K562 (cell line): ENCODE data around the gene MTSS2. TPM values are rescaled to one million over a fixed set of nuclear protein-coding genes. Genes with fewer than 3 reads are reported as not detected.

Experiments used
- ATAC-seq: fragments of 200-7000 bp; cut with Tn5 transposase; 3 replicates; pipeline ENCODE4 v1.9.1; 2020; ENCODE audit warnings: moderate library complexity
- BruUV-seq: library from RNA; stranded (reverse); fragments of 400-500 nt; replicated peaks from 2 replicates; lab custom pipeline; 2021; lab: Mats Ljungman, UMichigan
- CTCF ChIA-PET: fragments of 300-600 bp; formaldehyde crosslinking; extraction: SDS; loops from one replicate; lab custom pipeline; 2021; ENCODE audit warnings: low intra/inter-chr PET ratio; lab: Yijun Ruan, JAX
- POLR2A ChIA-PET: fragments of 300-600, 350-650 bp; sonication (Branson Sonifier 250); formaldehyde crosslinking; extraction: SDS; loops from one replicate; lab custom pipeline; 2021; ENCODE audit warnings: antibody characterized with exemption, inconsistent platforms; lab: Yijun Ruan, JAX
- DNase-seq, 4 experiments: peaks; one replicate each; pipeline versions ENCODE4 v3.0.0 to v3.0.0-alpha.2; 2011 to 2018; ENCODE audit warnings: low spot score in 3 of 4, mixed read lengths in 3 of 4; ENCODE audit errors: extremely low read depth in 1 of 4
- FAIRE-seq: peaks from 2 replicates; lab custom pipeline; 2011; peaks lifted over from hg19 to GRCh38; lab: Jason Lieb, UNC
- H2AFZ ChIP-seq: 2 replicates; pipeline ENCODE4 v1.6.0; 2011; ENCODE audit warnings: low read depth, low read length, control low read depth, inconsistent platforms
- H3K27ac ChIP-seq: fragments of 200-600 bp; 3 replicates; pipeline ENCODE4 v1.8.0; 2011; ENCODE audit warnings: low read depth, mild to moderate bottlenecking, control low read depth, inconsistent platforms, low read length, moderate library complexity, mixed read lengths; ENCODE audit errors: extremely low read depth
- H3K27me3 ChIP-seq, 2 experiments: fragments of 300-600 bp in 1 of 2; 2 replicates in 1 of 2; 3 replicates in 1 of 2; pipeline versions ENCODE4 v1.6.0 to v1.8.0; 2011; ENCODE audit warnings: inconsistent platforms in 2 of 2, low read length in 2 of 2, mild to moderate bottlenecking in 1 of 2, mixed read lengths in 1 of 2, moderate library complexity in 1 of 2; ENCODE audit not compliant: control insufficient read depth in 2 of 2, insufficient read depth in 2 of 2
- H3K36me3 ChIP-seq: fragments of 300-600 bp; 3 replicates; pipeline ENCODE4 v1.8.0; 2011; ENCODE audit warnings: mild to moderate bottlenecking, low read length, inconsistent platforms; ENCODE audit not compliant: control insufficient read depth, insufficient read depth
- H3K4me1 ChIP-seq, 2 experiments: fragments of 200-600 bp in 1 of 2; replicated peaks in 1 of 2; 2 replicates in 1 of 2; 3 replicates in 1 of 2; pipeline versions ENCODE4 v1.5.1 to v1.8.0; 2011; ENCODE audit warnings: inconsistent platforms in 2 of 2, low read length in 2 of 2, mild to moderate bottlenecking in 1 of 2, mixed read lengths in 1 of 2, moderate library complexity in 1 of 2; ENCODE audit not compliant: control insufficient read depth in 2 of 2, insufficient read depth in 2 of 2
- H3K4me2 ChIP-seq: 2 replicates; pipeline ENCODE4 v1.6.1; 2011; ENCODE audit warnings: low read length, control low read depth, inconsistent platforms, mixed read lengths; ENCODE audit not compliant: insufficient read depth
- H3K4me3 ChIP-seq: fragments of 200-600 bp; sonication (generic), shearing (Covaris generic); 2 replicates; pipeline ENCODE4 v1.5.1; 2016; ENCODE audit warnings: control low read depth, inconsistent platforms
- H3K79me2 ChIP-seq: fragments of 200-600 bp; 3 replicates; pipeline ENCODE4 v1.8.0; 2011; ENCODE audit warnings: low read length, inconsistent platforms; ENCODE audit not compliant: control insufficient read depth, insufficient read depth
- H3K9ac ChIP-seq, 2 experiments: 2 replicates each; pipeline versions ENCODE4 v1.6.0 to v1.6.1; 2011; ENCODE audit warnings: low read depth in 2 of 2, low read length in 2 of 2, control low read depth in 1 of 2, inconsistent platforms in 1 of 2, mild to moderate bottlenecking in 1 of 2, mixed read lengths in 1 of 2; ENCODE audit not compliant: insufficient read depth in 1 of 2
- H3K9me1 ChIP-seq: one replicate; pipeline ENCODE4 v1.6.0; 2011; ENCODE audit warnings: inconsistent platforms, mild to moderate bottlenecking, low read length, moderate library complexity; ENCODE audit not compliant: control insufficient read depth, insufficient read depth
- H3K9me3 ChIP-seq: replicated peaks from 2 replicates; pipeline ENCODE4 v1.5.1; 2011; ENCODE audit warnings: low read depth, low read length, inconsistent platforms; ENCODE audit not compliant: control insufficient read depth, insufficient read depth
- H4K20me1 ChIP-seq: replicated peaks from 2 replicates; pipeline ENCODE4 v1.6.1; 2011; ENCODE audit warnings: low read length, inconsistent platforms, mixed read lengths; ENCODE audit not compliant: control insufficient read depth, insufficient read depth
- ATF7 ChIP-seq: fragments of 450-650 bp; IDR thresholded peaks from 2 replicates; pipeline ENCODE4 v1.7.1; 2014; ENCODE audit warnings: mild to moderate bottlenecking, moderate library complexity
- BACH1 ChIP-seq: fragments of 200-800 bp; sonication (Bioruptor generic); IDR thresholded peaks from 2 replicates; pipeline ENCODE4 v1.6.1; 2016; ENCODE audit warnings: missing genetic modification characterization, missing compliant biosample characterization
- HES1 ChIP-seq: fragments of 450-650 bp; IDR thresholded peaks from 2 replicates; pipeline ENCODE4 v1.6.1; 2016; ENCODE audit warnings: low read depth, mild to moderate bottlenecking, moderate library complexity
- IRF9 ChIP-seq: fragments of 450-650 bp; IDR thresholded peaks from 2 replicates; pipeline ENCODE4 v1.6.1; 2016; ENCODE audit warnings: missing biosample characterization, missing genetic modification characterization
- NR2C2 ChIP-seq, 2 experiments: fragments of 200-800 bp in 1 of 2; sonication (Bioruptor generic) in 1 of 2; sonication (generic) in 1 of 2; formaldehyde crosslinking in 1 of 2; IDR thresholded peaks; 2 replicates each; pipeline versions ENCODE4 v1.6.1 to v1.8.0; 2016 to 2022; ENCODE audit warnings: mild to moderate bottlenecking in 1 of 2, missing compliant biosample characterization in 1 of 2, missing genetic modification characterization in 1 of 2, missing genetic modification reagents in 1 of 2
- PHB ChIP-seq: fragments of 250-450 bp; sonication (Bioruptor Pico); IDR thresholded peaks from 2 replicates; pipeline ENCODE4 v1.5.0; 2021
- TEAD2 ChIP-seq: fragments of 450-650 bp; IDR thresholded peaks from 2 replicates; pipeline ENCODE4 v1.6.1; 2016; ENCODE audit warnings: missing genetic modification characterization, control low read depth, missing compliant biosample characterization
- ZFX ChIP-seq: sonication (generic); formaldehyde crosslinking; IDR thresholded peaks from 2 replicates; pipeline ENCODE4 v1.8.0; 2022; ENCODE audit warnings: mild to moderate bottlenecking, missing genetic modification reagents, moderate library complexity
- ZNF175 ChIP-seq: fragments of 200-800 bp; sonication (Bioruptor generic); IDR thresholded peaks from 2 replicates; pipeline ENCODE4 v1.6.1; 2016; ENCODE audit warnings: low read depth, mild to moderate bottlenecking, missing genetic modification characterization, missing compliant biosample characterization
- ZNF23 ChIP-seq: fragments of 250-450 bp; sonication (Bioruptor Pico); IDR thresholded peaks from 2 replicates; pipeline ENCODE4 v1.4.0; 2020; ENCODE audit warnings: mild to moderate bottlenecking
- WGBS: fragments of 100-300 bp; shearing (Covaris generic); methylation state at CpG from one replicate; pipeline ENCODE4 v1.1.6; 2016; ENCODE audit warnings: low coverage, mixed read lengths; ENCODE audit not compliant: insufficient coverage; ENCODE audit errors: missing lambda C conversion rate; 5-methylcytosine and 5-hydroxymethylcytosine counted together
- in situ Hi-C: fragments of 300-500 bp; cut with MboI; formaldehyde crosslinking; loops from 4 replicates; pipeline ENCODE4 v1.15.0; 2018; ENCODE audit warnings: inconsistent platforms, mixed read lengths
- intact Hi-C: fragments of 100-400 bp; cut with micrococcal nuclease; formaldehyde crosslinking; loops from 2 replicates; pipeline ENCODE4 v1.14.2; 2022
- polyA plus RNA-seq, 8 experiments: library from polyadenylated mRNA; depleted of rRNA in 4 of 8; stranded (reverse) in 5 of 8; unstranded in 3 of 8; fragments of >200 nt; fragmentation: Nextera tagmentation in 2 of 8; fragmentation: Illumina TruSeq in 1 of 8; extraction: Ambion mirVana in 2 of 8; extraction: Trizol in 1 of 8; gene quantifications; 2 replicates each; pipeline versions ENCODE4 v1.2.1 to v1.2.3, GENCODE V29; 2011 to 2014; ENCODE audit warnings: inconsistent platforms in 1 of 8, missing spikeins in 1 of 8
- total RNA-seq, 7 experiments: library from RNA; depleted of rRNA in 6 of 7; stranded (reverse); fragments of >200 nt in 6 of 7; fragmentation: Illumina TruSeq in 2 of 7; extraction: Trizol in 2 of 7; gene quantifications; 2 replicates each; pipeline versions ENCODE4 v1.2.1 to v1.2.3, GENCODE V29; 2011 to 2021; ENCODE audit warnings: low replicate concordance in 1 of 7

Gene MTSS2
- total and polyA plus RNA-seq, 9 of the 15 experiments (the other 6 are each of a cell fraction or from before 2014, with no cell fraction given), result 0.11 to 60.3 (median 16.9) TPM

GRCh38 chr16:70723740-70724145, 37.9 kb upstream of the MTSS2 start:
- in situ Hi-C loops, result no loop called here
- Histone ChIP-seq H3K4me1 (peaks cover 8 to 25% of the 10 kb centered on the region in 2 experiments; a peak in 4 of 5 replicates), H3K9ac (no peak overlapping the region; a peak in 1 of 4 replicates), H4K20me1 (no peaks in the 10 kb centered on the region), H3K9me3 (no peaks in the 10 kb centered on the region), H2AFZ (no peak overlapping the region), H3K27me3 (no peaks in the 10 kb centered on the region), H3K27ac (no peak overlapping the region), H3K4me2 (no peak overlapping the region), H3K4me3 (no peak overlapping the region), H3K79me2 (no peaks in the 10 kb centered on the region), H3K9me1 (peaks cover 2% of the 10 kb centered on the region), H3K36me3 (peaks cover 21% of the 10 kb centered on the region; the same call in 2 of the 3 replicates)
- no peak for FAIRE-seq
- no TSS peak for BruUV-seq
- CTCF ChIA-PET, result no interaction called here
- no peak for TF ChIP-seq PHB
- TF ChIP-seq ZNF23 (CRISPR knock-in tag), result no peak
- no peak for TF ChIP-seq NR2C2 (CRISPR knock-in tag; IDR thresholded peaks at IDR 0.05)
- no peak for TF ChIP-seq NR2C2 (tag; IDR thresholded peaks at IDR 0.05)
- intact Hi-C loops, result no loop called here
- 85% methylated on average over 6 of the region's 6 CpGs for WGBS
- ATAC-seq, result no peak
- POLR2A ChIA-PET, result interaction anchor here (0.6 to 0.9 kb wide), 2 partner anchors 21 to 439 kb away, joined by 3 read pairs; no protein-coding TSS in a partner anchor
- no peak for DNase-seq

- no peak for TF ChIP-seq ATF7
- no peak for TF ChIP-seq BACH1 (tag)
- no peak for TF ChIP-seq IRF9 (tag)
- no peak for TF ChIP-seq ZNF175 (CRISPR knock-in tag)
- TF ChIP-seq HES1, result no peak
- no peak for TF ChIP-seq TEAD2 (tag)
- TF ChIP-seq ZFX (CRISPR knock-in tag), result no peak
- BruUV-seq, result no TSS peak
Observed at GRCh38 chr16:70721202-70721963, 35.5 kb upstream of the MTSS2 start.

More at GRCh38 chr16:70721202-70721963, 35.5 kb upstream of the MTSS2 start:
- Histone ChIP-seq H3K9me1 (peaks cover 6% of the 10 kb centered on the region), H3K27me3 (no peaks in the 10 kb centered on the region), H3K27ac (no peak overlapping the region), H4K20me1 (no peaks in the 10 kb centered on the region), H3K36me3 (peaks cover 11% of the 10 kb centered on the region; the same call in 2 of the 3 replicates), H3K4me1 (peaks cover 3 to 13% of the 10 kb centered on the region in 2 experiments; a peak in 4 of 5 replicates), H3K79me2 (no peaks in the 10 kb centered on the region), H3K4me2 (no peak overlapping the region), H3K9me3 (no peaks in the 10 kb centered on the region), H2AFZ (no peak overlapping the region), H3K4me3 (no peak overlapping the region), H3K9ac (peak overlapping the region in 1 of 2 experiments; percentile 20; a peak in 1 of 4 replicates)
- ChIA-PET CTCF (no interaction called here), POLR2A (interaction anchor here (0.6 kb wide), 1 partner anchor 265 kb away, joined by 3 read pairs; no protein-coding TSS in a partner anchor)
- ATAC-seq, result no peak
- 76% methylated on average over 13 of the region's 18 CpGs for WGBS
- FAIRE-seq, result no peak
- in situ Hi-C loops, result no loop called here
- intact Hi-C loops, result no loop called here
- DNase-seq, result no peak
